ENCODE data around the gene DIP2A.
A peak's percentile ranks its signal among the peaks of the same experiment; 100 is the strongest.

GRCh38 chr21:46457801-46458314 lies 833 bp upstream of the DIP2A start:
- TF ChIP-seq CTCF (IDR thresholded peaks at IDR 0.05; ENCODE audit: control extremely low read depth in 1 of 3, insufficient read depth in 1 of 3, low read depth in 1 of 3, low read length in 3 of 3): no peak
- TF ChIP-seq POLR2AphosphoS5 (IDR thresholded peaks at IDR 0.05; ENCODE audit: low read depth, low read length): 0 out of 2 replicates have a peak, but pooled peaks have one; percentile 3
- no peak for TF ChIP-seq CHD7 (IDR thresholded peaks at IDR 0.05; ENCODE audit: insufficient replicate concordance, low read length)
- no peak for TF ChIP-seq POLR2A (IDR thresholded peaks at IDR 0.05; ENCODE audit: control extremely low read depth in 1 of 2, low read depth in 2 of 2, low read length in 2 of 2)
- TF ChIP-seq CEBPB (IDR thresholded peaks at IDR 0.05; ENCODE audit: low read depth, low read length): no peak
- TF ChIP-seq SIN3A (conservative IDR thresholded peaks at IDR 0.05 in 1 of 2, IDR thresholded peaks at IDR 0.05 in 1 of 2; ENCODE audit: low read depth in 1 of 2, low read length in 2 of 2): no peak; a peak in 2 of 4 replicates
- no peak for TF ChIP-seq RXRA (IDR thresholded peaks at IDR 0.05; ENCODE audit: insufficient read depth, low read depth, low read length)
- no peak for TF ChIP-seq MAX (IDR thresholded peaks at IDR 0.05)
- no peak for TF ChIP-seq EP300 (IDR thresholded peaks at IDR 0.05; ENCODE audit: borderline replicate concordance in 1 of 2, low read depth in 2 of 2, low read length in 2 of 2)
- no peak for TF ChIP-seq PHF8 (conservative IDR thresholded peaks at IDR 0.05; ENCODE audit: low read depth, low read length)
- TF ChIP-seq TAF1 (IDR thresholded peaks at IDR 0.05; ENCODE audit: low read depth, low read length): no peak
- no peak for TF ChIP-seq ATF2 (IDR thresholded peaks at IDR 0.05; ENCODE audit: low read length)
- TF ChIP-seq BRCA1 (IDR thresholded peaks at IDR 0.05; ENCODE audit: low read depth, low read length): no peak
- TF ChIP-seq KDM5A (IDR thresholded peaks at IDR 0.05; ENCODE audit: low read length): no peak
